GM23338 (cell line): ENCODE measurements around the gene FAF1. TPM values are rescaled to one million over a fixed set of nuclear protein-coding genes. Genes with fewer than 3 reads are reported as not detected.

ENCODE experiments used
- ATAC-seq: fragments of 200-7000 bp; cut with Tn5 transposase; 3 replicates; pipeline ENCODE4 v1.9.1; 2020
- DNase-seq: peaks from one replicate; pipeline ENCODE4 v3.0.0-alpha.2; 2015; ENCODE audit warnings: low spot score
- H2AFZ ChIP-seq: fragments of 200-600 bp; sonication (generic); 2 replicates; pipeline ENCODE4 v1.8.0; 2016; ENCODE audit warnings: antibody characterized with exemption, mild to moderate bottlenecking, moderate library complexity
- H3F3A ChIP-seq: fragments of 200-600 bp; sonication (generic); replicated peaks from 2 replicates; pipeline ENCODE4 v1.8.0; 2017; ENCODE audit warnings: antibody characterized with exemption, mixed run types, low read depth
- H3K27ac ChIP-seq: fragments of 200-600 bp; sonication (generic); 2 replicates; pipeline ENCODE4 v1.6.1; 2016; ENCODE audit warnings: low read depth
- H3K27me3 ChIP-seq: fragments of 200-600 bp; sonication (generic); 2 replicates; pipeline ENCODE4 v1.8.0; 2016; ENCODE audit warnings: mild to moderate bottlenecking, mixed run types, moderate library complexity; ENCODE audit not compliant: insufficient read depth
- H3K36me3 ChIP-seq: fragments of 200-600 bp; sonication (generic); 2 replicates; pipeline ENCODE4 v1.8.0; 2016; ENCODE audit warnings: mild to moderate bottlenecking; ENCODE audit not compliant: insufficient read depth
- H3K4me1 ChIP-seq: fragments of 200-600 bp; sonication (generic); 2 replicates; pipeline ENCODE4 v1.8.0; 2016; ENCODE audit warnings: mild to moderate bottlenecking, moderate library complexity; ENCODE audit not compliant: insufficient read depth
- H3K4me2 ChIP-seq: fragments of 200-600 bp; sonication (generic); 2 replicates; pipeline ENCODE4 v1.7.1; 2017; ENCODE audit warnings: mixed run types
- H3K4me3 ChIP-seq: fragments of 200-600 bp; sonication (generic); 2 replicates; pipeline ENCODE4 v1.6.1; 2016; ENCODE audit warnings: mixed run types
- H3K79me2 ChIP-seq: fragments of 200-600 bp; sonication (generic); replicated peaks from 2 replicates; pipeline ENCODE4 v1.8.0; 2017; ENCODE audit warnings: mild to moderate bottlenecking; ENCODE audit not compliant: insufficient read depth
- H3K9me2 ChIP-seq: fragments of 200-600 bp; sonication (generic); 2 replicates; pipeline ENCODE4 v1.8.0; 2017; ENCODE audit not compliant: insufficient read depth
- H4K20me1 ChIP-seq: fragments of 200-600 bp; sonication (generic); replicated peaks from 2 replicates; pipeline ENCODE4 v1.8.0; 2017; ENCODE audit warnings: mild to moderate bottlenecking; ENCODE audit not compliant: insufficient read depth
- H3K27ac Mint-ChIP-seq: 2 replicates; pipeline ENCODE4 v1.8.0; 2020; ENCODE audit warnings: inconsistent platforms, mild to moderate bottlenecking, moderate library complexity, mixed read lengths
- H3K27me3 Mint-ChIP-seq: 3 replicates; pipeline ENCODE4 v1.8.0; 2022; ENCODE audit warnings: low read depth, mild to moderate bottlenecking, moderate library complexity, mixed read lengths, inconsistent platforms; ENCODE audit not compliant: insufficient read depth, poor library complexity
- H3K36me3 Mint-ChIP-seq: 3 replicates; pipeline ENCODE4 v1.8.0; 2021; ENCODE audit warnings: low read depth, mild to moderate bottlenecking, inconsistent platforms, moderate library complexity, mixed read lengths
- H3K4me1 Mint-ChIP-seq: 3 replicates; pipeline ENCODE4 v1.8.0; 2020; ENCODE audit warnings: mild to moderate bottlenecking, inconsistent platforms, mixed read lengths
- H3K4me3 Mint-ChIP-seq: 3 replicates; pipeline ENCODE4 v1.8.0; 2021; ENCODE audit warnings: moderate library complexity, mild to moderate bottlenecking, inconsistent platforms, mixed read lengths
- H3K9me3 Mint-ChIP-seq: 3 replicates; pipeline ENCODE4 v1.8.0; 2020; ENCODE audit warnings: moderate library complexity, mild to moderate bottlenecking, inconsistent platforms, mixed read lengths
- CREB1 ChIP-seq: fragments of 250-450 bp; sonication (Bioruptor Pico); IDR thresholded peaks from 2 replicates; pipeline ENCODE4 v1.5.0; 2020; ENCODE audit warnings: low read depth, mild to moderate bottlenecking, moderate library complexity
- EZH2 ChIP-seq: fragments of 200-600 bp; sonication (generic); IDR thresholded peaks from one replicate; pipeline ENCODE4 v1.8.0; 2017; ENCODE audit warnings: antibody characterized with exemption, mild to moderate bottlenecking, low read depth; ENCODE audit not compliant: unreplicated experiment
- EZH2phosphoT487 ChIP-seq: fragments of 200-600 bp; sonication (generic); IDR thresholded peaks from one replicate; pipeline ENCODE4 v1.8.1; 2018; ENCODE audit warnings: antibody characterized with exemption; ENCODE audit not compliant: unreplicated experiment
- JUNB ChIP-seq: IDR thresholded peaks from one replicate; pipeline ENCODE4 v1.6.1; 2016; ENCODE audit warnings: antibody characterized with exemption; ENCODE audit not compliant: unreplicated experiment
- NANOG ChIP-seq: IDR thresholded peaks from 2 replicates; pipeline ENCODE4 v1.6.1; 2016; ENCODE audit warnings: antibody characterized with exemption, borderline replicate concordance
- POLR2AphosphoS5 ChIP-seq: IDR thresholded peaks from 2 replicates; pipeline ENCODE4 v1.6.1; 2016; ENCODE audit warnings: antibody characterized with exemption, low read depth
- REST ChIP-seq: IDR thresholded peaks from one replicate; pipeline ENCODE4 v1.6.1; 2018; ENCODE audit warnings: antibody characterized with exemption; ENCODE audit not compliant: unreplicated experiment
- STAT1 ChIP-seq: IDR thresholded peaks from one replicate; pipeline ENCODE4 v1.6.1; 2016; ENCODE audit warnings: antibody characterized with exemption; ENCODE audit not compliant: unreplicated experiment
- ZNF114 ChIP-seq: fragments of 250-450 bp; sonication (Bioruptor Pico); IDR thresholded peaks from 2 replicates; pipeline ENCODE4 v1.5.0; 2020; ENCODE audit warnings: mild to moderate bottlenecking, moderate library complexity
- ZNF331 ChIP-seq: fragments of 250-450 bp; sonication (Bioruptor Pico); IDR thresholded peaks from 2 replicates; pipeline ENCODE4 v1.5.0; 2020; ENCODE audit warnings: low read depth, mild to moderate bottlenecking, moderate library complexity
- ZNF462 ChIP-seq: fragments of 250-450 bp; sonication (Bioruptor Pico); IDR thresholded peaks from 2 replicates; pipeline ENCODE4 v1.5.0; 2020; ENCODE audit warnings: mild to moderate bottlenecking, moderate library complexity
- polyA plus RNA-seq: library from polyadenylated mRNA; unstranded; fragments of >200 nt; fragmentation: Nextera tagmentation; extraction: Ambion mirVana; gene quantifications from 2 replicates; pipeline ENCODE4 v1.2.1, GENCODE V29; 2016
- total RNA-seq: library from RNA; depleted of rRNA; stranded (reverse); fragments of >200 nt; shearing (Covaris generic); gene quantifications from 2 replicates; pipeline ENCODE4 v1.2.3, GENCODE V29; 2014
- TF ChIP-seq, protein P1 (sequence below): IDR thresholded peaks from 2 replicates; pipeline ENCODE4 v1.6.1; 2016; ENCODE audit warnings: antibody characterized with exemption

Gene FAF1
- total and polyA plus RNA-seq, 2 experiments from 2014 or later = 24.1 to 53.2 TPM

- TF ChIP-seq ZNF462 (CRISPR knock-in tag) (no peak), CREB1 (CRISPR knock-in tag) (no peak), EZH2 (no peak), POLR2AphosphoS5 (no peak), STAT1 (no peak)
- TF ChIP-seq, protein P1, sequence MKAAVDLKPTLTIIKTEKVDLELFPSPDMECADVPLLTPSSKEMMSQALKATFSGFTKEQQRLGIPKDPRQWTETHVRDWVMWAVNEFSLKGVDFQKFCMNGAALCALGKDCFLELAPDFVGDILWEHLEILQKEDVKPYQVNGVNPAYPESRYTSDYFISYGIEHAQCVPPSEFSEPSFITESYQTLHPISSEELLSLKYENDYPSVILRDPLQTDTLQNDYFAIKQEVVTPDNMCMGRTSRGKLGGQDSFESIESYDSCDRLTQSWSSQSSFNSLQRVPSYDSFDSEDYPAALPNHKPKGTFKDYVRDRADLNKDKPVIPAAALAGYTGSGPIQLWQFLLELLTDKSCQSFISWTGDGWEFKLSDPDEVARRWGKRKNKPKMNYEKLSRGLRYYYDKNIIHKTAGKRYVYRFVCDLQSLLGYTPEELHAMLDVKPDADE = no peak
These were observed 294.7 kb downstream of the FAF1 start (continued) for GRCh38 chr1:50665413-50665812.

DNA sequence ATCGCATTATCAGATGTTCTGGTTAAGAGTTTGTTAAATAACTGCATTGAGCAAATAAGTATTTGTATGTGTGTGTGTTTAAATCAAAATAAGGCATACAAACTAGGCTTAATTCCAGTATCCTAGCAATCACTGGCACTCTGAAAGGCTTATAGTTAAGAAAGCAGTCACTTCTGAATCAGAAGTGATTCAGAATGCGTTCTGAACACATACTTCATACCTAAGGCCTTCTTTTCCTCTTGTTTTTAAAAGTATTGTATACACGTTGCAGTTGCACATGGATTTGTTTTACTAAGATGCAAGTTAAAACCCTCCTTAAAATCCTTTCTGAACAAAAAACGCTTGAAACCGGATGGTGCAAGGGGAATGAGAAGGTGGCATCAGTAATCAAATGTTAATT lies 298.4 kb downstream of the FAF1 start:
- no peaks in the 10 kb centered on the region for H3K27me3 ChIP-seq
- ATAC-seq (no peak), DNase-seq (peak; percentile 16)
- H3K27ac Mint-ChIP-seq = peak overlapping the region; percentile 30
- H3K4me3 Mint-ChIP-seq = no peak overlapping the region
- no peaks in the 10 kb centered on the region for H3K36me3 Mint-ChIP-seq
- H2AFZ ChIP-seq = no peak overlapping the region
- peaks cover 6% of the 10 kb centered on the region for H3K27me3 Mint-ChIP-seq
- no peaks in the 10 kb centered on the region for H4K20me1 ChIP-seq
- no peaks in the 10 kb centered on the region for H3K36me3 ChIP-seq
- no peaks in the 10 kb centered on the region for H3K9me2 ChIP-seq
- H3K4me1 Mint-ChIP-seq = peaks cover 19% of the 10 kb centered on the region; the same call in 2 of the 3 replicates
- no peak overlapping the region for H3K4me3 ChIP-seq
- H3F3A ChIP-seq = no peaks in the 10 kb centered on the region
- no peak overlapping the region for H3K27ac ChIP-seq
- peaks cover 16% of the 10 kb centered on the region for H3K4me1 ChIP-seq
- peak overlapping the region; percentile 39; the same call in 1 of the 2 replicates for H3K4me2 ChIP-seq
- H3K9me3 Mint-ChIP-seq = no peaks in the 10 kb centered on the region
- H3K79me2 ChIP-seq = no peaks in the 10 kb centered on the region
- TF ChIP-seq REST (no peak), NANOG (no peak), JUNB (no peak), STAT1 (no peak), ZNF331 (CRISPR knock-in tag) (no peak), ZNF114 (CRISPR knock-in tag) (no peak), EZH2phosphoT487 (no peak), EZH2 (no peak)
- TF ChIP-seq, protein P1 = no peak
